Endothelial cell of umbilical vein (primary cell): Measurements from ENCODE around the gene ELANE. TPM values are rescaled to one million over a fixed set of nuclear protein-coding genes. Genes with fewer than 3 reads are reported as not detected.

Experiments used
- BruUV-seq: library from RNA; stranded (reverse); fragments of 400-500 nt; replicated peaks from 2 replicates; lab custom pipeline; 2021; lab: Mats Ljungman, UMichigan
- CTCF ChIA-PET: fragments of 300-600, 350-600 bp; sonication (Branson Sonifier 250); formaldehyde crosslinking; loops from one replicate; lab custom pipeline; 2021; ENCODE audit warnings: antibody characterized with exemption, inconsistent platforms; lab: Charles Lee
- POLR2A ChIA-PET: fragments of 300-600, 350-600 bp; sonication (Branson Sonifier 250); formaldehyde crosslinking; loops from one replicate; lab custom pipeline; 2021; ENCODE audit warnings: antibody characterized with exemption, inconsistent platforms; lab: Charles Lee
- DNase-seq: peaks from one replicate; pipeline ENCODE4 v3.0.0-alpha.2; 2011; ENCODE audit warnings: low read depth, low spot score
- FAIRE-seq: peaks from 2 replicates; lab custom pipeline; 2011; peaks lifted over from hg19 to GRCh38; lab: Jason Lieb, UNC
- H2AFZ ChIP-seq: 2 replicates; pipeline ENCODE4 v1.6.0; 2012; ENCODE audit warnings: low read depth, low read length, control low read depth, inconsistent platforms
- H3K27ac ChIP-seq: 2 replicates; pipeline ENCODE4 v1.5.1; 2011; ENCODE audit warnings: low read depth, mild to moderate bottlenecking, control low read depth, low read length, moderate library complexity; ENCODE audit not compliant: insufficient read depth
- H3K27me3 ChIP-seq, 2 experiments: 2 replicates each; pipeline versions ENCODE4 v1.6.0 to v1.6.1; 2011; ENCODE audit warnings: low read length in 2 of 2, mixed read lengths in 1 of 2; ENCODE audit not compliant: control insufficient read depth in 2 of 2, insufficient read depth in 2 of 2
- H3K36me3 ChIP-seq, 2 experiments: 2 replicates in 1 of 2; 3 replicates in 1 of 2; pipeline ENCODE4 v1.5.1; 2011; ENCODE audit warnings: low read length in 2 of 2, mild to moderate bottlenecking in 1 of 2, moderate library complexity in 1 of 2; ENCODE audit not compliant: control insufficient read depth in 2 of 2, insufficient read depth in 2 of 2; ENCODE audit errors: extremely low read depth in 1 of 2
- H3K4me1 ChIP-seq: 3 replicates; pipeline ENCODE4 v1.5.1; 2011; ENCODE audit warnings: mild to moderate bottlenecking, low read length; ENCODE audit not compliant: control insufficient read depth, insufficient read depth; ENCODE audit errors: extremely low read depth
- H3K4me2 ChIP-seq: 2 replicates; pipeline ENCODE4 v1.6.1; 2011; ENCODE audit warnings: low read length, control low read depth, mixed read lengths; ENCODE audit not compliant: insufficient read depth
- H3K4me3 ChIP-seq, 3 experiments: fragments of 200-600 bp in 1 of 3; sonication (generic), shearing (Covaris generic) in 1 of 3; replicated peaks in 1 of 3; 2 replicates each; pipeline ENCODE4 v1.5.1; 2011 to 2016; ENCODE audit warnings: control low read depth in 3 of 3, low read length in 3 of 3, mild to moderate bottlenecking in 2 of 3, inconsistent platforms in 1 of 3, low read depth in 1 of 3, moderate library complexity in 1 of 3; ENCODE audit not compliant: insufficient read depth in 1 of 3
- H3K79me2 ChIP-seq: 2 replicates; pipeline ENCODE4 v1.6.0; 2012; ENCODE audit warnings: low read length, inconsistent platforms; ENCODE audit not compliant: control insufficient read depth, insufficient read depth
- H3K9ac ChIP-seq: replicated peaks from 2 replicates; pipeline ENCODE3; 2011; ENCODE audit warnings: low read length, control low read depth; ENCODE audit not compliant: insufficient read depth; ENCODE audit errors: extremely low read depth
- H3K9me1 ChIP-seq: replicated peaks from 3 replicates; pipeline ENCODE4 v1.6.0; 2011; ENCODE audit warnings: mild to moderate bottlenecking, low read length; ENCODE audit not compliant: control insufficient read depth, insufficient read depth; ENCODE audit errors: extremely low read depth
- H3K9me3 ChIP-seq: replicated peaks from 2 replicates; pipeline ENCODE4 v1.5.1; 2012; ENCODE audit warnings: low read length, inconsistent platforms; ENCODE audit not compliant: control insufficient read depth, insufficient read depth
- H4K20me1 ChIP-seq: replicated peaks from 2 replicates; pipeline ENCODE3; 2011; ENCODE audit warnings: mild to moderate bottlenecking, low read length; ENCODE audit not compliant: control insufficient read depth, insufficient read depth; ENCODE audit errors: extremely low read depth
- CTCF ChIP-seq, 2 donors: IDR thresholded peaks; 1 replicate in 1 of 2; 2 replicates in 1 of 2; pipeline ENCODE4 v1.5.1; 2011; ENCODE audit warnings: low read length in 2 of 2, mild to moderate bottlenecking in 2 of 2, moderate library complexity in 2 of 2, control low read depth in 1 of 2, inconsistent platforms in 1 of 2, low read depth in 1 of 2; ENCODE audit not compliant: insufficient read depth in 1 of 2; ENCODE audit errors: extremely low read depth in 1 of 2
- EZH2 ChIP-seq: IDR thresholded peaks from 2 replicates; pipeline ENCODE4 v1.6.1; 2012; ENCODE audit warnings: borderline replicate concordance, low read depth, mild to moderate bottlenecking, moderate library complexity, low read length, inconsistent platforms; ENCODE audit not compliant: severe bottlenecking
- FOS ChIP-seq: IDR thresholded peaks from 2 replicates; pipeline ENCODE4 v1.6.1; 2011; ENCODE audit warnings: mild to moderate bottlenecking, low read length, moderate library complexity, borderline replicate concordance; ENCODE audit not compliant: insufficient read depth
- GATA2 ChIP-seq: IDR thresholded peaks from 2 replicates; pipeline ENCODE4 v1.7.0; 2011; ENCODE audit warnings: low read depth, mild to moderate bottlenecking, moderate library complexity, mixed read lengths, low read length; ENCODE audit not compliant: insufficient read length, insufficient read depth
- JUN ChIP-seq: IDR thresholded peaks from 2 replicates; pipeline ENCODE4 v1.6.1; 2011; ENCODE audit warnings: borderline replicate concordance, low read depth; ENCODE audit not compliant: insufficient read length, insufficient read depth
- MAX ChIP-seq: IDR thresholded peaks from 2 replicates; pipeline ENCODE4 v1.6.1; 2011; ENCODE audit not compliant: insufficient read depth, insufficient read length
- MYC ChIP-seq: IDR thresholded peaks from one replicate; pipeline ENCODE4 v1.6.1; 2011; ENCODE audit warnings: mild to moderate bottlenecking, low read depth, low read length
- POLR2A ChIP-seq: IDR thresholded peaks from 2 replicates; pipeline ENCODE4 v1.6.1; 2012; ENCODE audit warnings: low read depth, mild to moderate bottlenecking, control low read depth, low read length
- POLR2AphosphoS5 ChIP-seq: IDR thresholded peaks from 2 replicates; pipeline ENCODE4 v1.6.1; 2012; ENCODE audit warnings: low read depth, mild to moderate bottlenecking, control low read depth, low read length, moderate library complexity; ENCODE audit not compliant: insufficient read depth
- dilution Hi-C: fragments of 300-500 bp; cut with MboI; formaldehyde crosslinking; loops from one replicate; pipeline ENCODE4 v1.15.0; 2019; ENCODE audit warnings: low sequenced_read_pairs; ENCODE audit not compliant: extremely low pct_ligation_motif_present
- intact Hi-C: fragments of 100-400 bp; cut with micrococcal nuclease; formaldehyde crosslinking; loops from one replicate; pipeline ENCODE4 v1.10.0; 2022
- polyA plus RNA-seq, 4 experiments: library from polyadenylated mRNA; depleted of rRNA in 3 of 4; stranded (reverse) in 3 of 4; unstranded in 1 of 4; fragments of >200 nt; gene quantifications; 2 replicates each; pipeline versions ENCODE4 v1.2.1 to v1.2.3, GENCODE V29; 2011 to 2012; ENCODE audit warnings: missing spikeins in 1 of 4
- total RNA-seq: library from RNA; stranded (reverse); gene quantifications from 2 replicates; pipeline ENCODE4 v1.2.3, GENCODE V29; 2021

ELANE gene
- total and polyA plus RNA-seq, 2 donors (not counting 3 experiments of a cell fraction or from before 2014, with no cell fraction given), result not detected

GRCh38 chr19:899336-900042 lies 47.4 kb downstream of the ELANE start:
- no TSS peak for BruUV-seq
- dilution Hi-C loops, result no loop called here
- intact Hi-C loops, result no loop called here
- Histone ChIP-seq H3K36me3 (peaks cover 0 to 11% of the 10 kb centered on the region in 2 experiments), H3K9ac (no peak overlapping the region), H3K27ac (no peak overlapping the region), H3K9me3 (no peaks in the 10 kb centered on the region), H3K79me2 (no peaks in the 10 kb centered on the region), H3K4me2 (no peak overlapping the region), H3K9me1 (no peaks in the 10 kb centered on the region), H4K20me1 (no peaks in the 10 kb centered on the region), H3K27me3 (no peaks in the 10 kb centered on the region), H3K4me1 (no peaks in the 10 kb centered on the region), H3K4me3 (no peak overlapping the region), H2AFZ (no peak overlapping the region)
- ChIA-PET POLR2A (no interaction called here), CTCF (interaction anchor here (0.5 kb wide), 1 partner anchor 154 kb away, joined by 3 read pairs; no protein-coding TSS in a partner anchor)
- no peak for FAIRE-seq
- DNase-seq, result no peak
- TF ChIP-seq POLR2AphosphoS5 (no peak), GATA2 (no peak), MAX (no peak), CTCF (IDR thresholded peaks at IDR 0.05; ENCODE audit: extremely low read depth in 1 of 2, insufficient read depth in 1 of 2, low read depth in 1 of 2, low read length in 2 of 2) (no peak), POLR2A (no peak), FOS (no peak), MYC (no peak), JUN (no peak), EZH2 (no peak)
